Stimulated activated naive CD4-positive, alpha-beta T cell (primary cell): ENCODE results near the gene LLGL2.
"Not testable (repeated sequence)": the region's sequence is repeated elsewhere in the genome, so short reads cannot be mapped to it uniquely, and the experiment has no call there.

Experiments
- DNase-seq, 6 experiments: peaks; one replicate each; lab custom pipeline; 2025; lab: John Stamatoyannopoulos, UW

The LLGL2 gene

DNA sequence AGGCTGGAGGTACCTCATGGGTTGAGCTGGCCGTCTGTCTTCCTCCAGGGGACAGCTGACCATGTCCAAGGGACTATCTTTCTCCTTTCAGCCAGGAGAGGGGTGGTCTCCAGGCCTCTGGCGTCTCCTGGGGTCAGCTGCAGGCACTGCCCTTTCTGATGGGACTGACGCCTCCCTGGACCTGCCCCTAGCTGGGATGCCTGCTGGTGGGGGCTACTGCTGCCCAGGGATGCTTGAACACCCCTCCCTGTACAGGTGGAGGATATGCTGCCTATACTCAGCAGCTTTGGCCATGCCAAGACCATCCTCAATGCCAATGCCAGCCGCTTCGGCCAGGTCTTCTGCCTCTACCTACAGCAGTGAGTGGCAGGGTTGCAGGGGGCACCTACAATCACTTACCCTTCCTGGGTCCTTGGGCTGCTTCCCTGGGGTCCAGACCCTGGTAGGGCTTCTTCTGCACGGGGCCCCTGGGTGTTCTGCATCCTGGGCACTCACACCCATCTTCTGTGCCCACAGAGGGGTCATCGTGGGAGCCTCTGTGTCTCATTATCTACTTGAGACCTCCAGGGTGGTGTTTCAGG, 66.3 kb downstream of the LLGL2 start:
- no peak for DNase-seq

DNA sequence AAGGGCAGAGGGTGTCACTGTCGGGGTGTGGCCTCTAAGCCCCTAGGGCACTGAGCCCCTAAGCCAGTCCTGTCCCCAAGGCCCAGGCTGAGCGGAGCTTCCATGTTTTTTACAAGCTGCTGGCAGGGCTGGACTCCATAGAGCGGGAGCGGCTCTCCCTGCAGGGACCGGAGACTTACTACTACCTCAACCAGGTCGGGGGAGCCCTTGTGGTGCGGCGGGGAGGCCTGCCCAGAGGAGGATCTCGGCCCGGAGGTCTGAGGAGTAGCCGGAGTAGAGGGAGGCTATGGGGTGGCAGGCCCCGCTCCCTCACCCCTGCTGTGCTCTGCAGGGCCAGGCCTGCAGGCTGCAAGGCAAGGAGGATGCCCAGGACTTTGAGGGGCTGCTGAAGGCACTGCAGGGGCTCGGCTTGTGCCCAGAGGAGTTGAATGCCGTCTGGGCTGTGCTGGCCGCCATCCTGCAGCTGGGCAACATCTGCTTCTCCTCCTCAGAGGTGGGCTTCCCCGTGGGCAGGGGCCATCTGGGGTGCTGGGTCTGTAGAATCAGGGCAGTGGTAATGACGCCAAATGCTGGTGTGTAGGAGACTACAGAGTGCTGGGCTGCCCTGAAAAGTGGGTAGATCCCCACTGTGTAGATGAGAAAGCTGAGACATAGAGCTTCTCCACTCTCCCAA, 67.0 kb downstream of the LLGL2 start:
- DNase-seq: no peak

GRCh38 chr17:75593430-75593829, 67.9 kb downstream of the LLGL2 start:
- not testable (repeated sequence) for DNase-seq

DNA sequence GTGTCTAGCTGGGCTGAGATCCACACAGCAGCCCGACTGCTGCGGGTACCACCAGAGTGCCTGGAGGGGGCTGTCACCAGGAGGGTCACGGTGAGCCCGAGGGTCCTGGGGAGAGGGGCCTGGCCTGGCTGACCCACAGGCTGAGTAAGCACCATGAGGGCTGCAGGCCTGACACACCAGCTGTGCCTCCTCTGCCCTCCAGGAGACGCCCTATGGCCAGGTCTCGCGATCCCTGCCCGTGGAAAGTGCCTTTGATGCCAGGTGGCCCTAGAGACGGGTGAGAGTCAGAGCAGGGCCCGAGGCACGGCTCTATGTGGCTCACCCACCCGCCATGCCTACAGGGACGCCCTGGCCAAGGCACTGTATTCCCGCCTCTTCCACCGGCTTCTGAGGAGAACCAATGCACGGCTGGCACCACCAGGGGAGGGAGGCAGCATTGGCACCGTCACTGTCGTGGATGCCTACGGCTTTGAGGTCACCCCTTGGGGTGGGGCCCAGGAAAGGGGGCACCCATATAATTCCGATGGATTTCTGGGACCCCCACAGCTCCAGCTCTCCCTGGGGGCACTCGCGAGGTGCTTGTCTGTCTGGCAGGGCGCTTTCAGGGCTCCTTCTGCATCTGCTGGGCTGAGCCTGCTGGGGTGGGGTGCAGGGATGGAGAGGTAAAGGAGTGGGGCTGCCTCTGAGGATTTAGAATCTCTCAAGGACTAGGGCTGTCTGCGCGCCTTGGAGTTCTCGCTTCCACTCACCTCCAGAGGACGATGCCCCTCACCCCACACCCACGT, 69.2 kb downstream of the LLGL2 start:
- DNase-seq: no peak

DNA sequence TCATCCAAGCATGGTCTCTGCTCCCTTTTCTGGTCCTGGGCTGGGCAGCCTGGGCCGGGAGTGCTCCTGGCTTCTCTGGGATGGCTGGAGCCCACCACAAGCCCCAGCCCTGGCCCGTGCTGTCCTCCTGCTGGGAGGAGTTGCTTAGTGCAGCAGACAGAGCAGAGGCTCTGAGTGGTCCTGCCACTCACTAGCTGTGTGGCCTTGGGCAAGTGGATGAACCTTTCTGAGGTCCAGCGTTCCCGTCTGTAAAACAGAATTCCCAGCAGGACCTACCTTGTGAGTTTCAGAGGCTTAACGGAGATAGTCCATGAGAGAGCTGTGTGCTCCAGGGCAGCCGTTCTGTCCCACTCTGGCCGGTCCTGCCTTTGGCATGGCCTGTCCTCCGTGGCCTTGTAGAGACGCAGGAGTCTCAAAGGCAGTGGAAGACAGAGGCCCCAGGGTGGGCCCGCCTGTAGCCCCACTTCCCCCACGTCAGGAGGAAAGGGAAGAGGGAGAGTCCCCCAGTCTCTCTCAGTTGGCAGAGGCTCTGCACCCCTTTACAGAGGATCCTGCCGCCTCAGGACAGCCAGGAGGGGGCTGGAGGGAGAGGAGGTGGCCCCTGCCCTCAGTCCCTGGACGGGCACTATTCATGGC, 69.9 kb downstream of the LLGL2 start:
- no peak for DNase-seq

DNA sequence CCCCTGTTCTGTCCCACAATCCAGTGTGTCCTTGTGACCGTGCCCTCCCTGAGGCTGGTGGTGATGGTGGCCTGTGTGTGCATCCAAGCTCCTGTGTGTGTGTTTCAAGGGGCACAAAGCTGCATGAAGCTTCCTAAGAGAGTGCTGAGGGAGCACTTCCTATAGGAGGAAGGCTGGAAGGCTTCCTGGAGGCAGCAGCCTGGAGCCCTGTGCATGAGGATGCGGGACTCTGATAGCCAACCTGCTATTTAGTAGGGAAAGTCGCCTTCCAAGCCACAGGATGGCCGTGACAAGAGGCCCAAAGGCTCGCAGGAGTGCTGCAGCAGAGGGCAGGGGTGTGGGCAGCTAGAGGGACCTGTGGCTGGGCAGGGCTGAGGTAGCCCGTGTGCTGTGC, 70.4 kb downstream of the LLGL2 start:
- no peak for DNase-seq

- no peak for DNase-seq
Observed at GRCh38 chr17:75596320-75597087, 71.0 kb downstream of the LLGL2 start.

GRCh38 chr17:75601057-75601987, 75.8 kb downstream of the LLGL2 start:
- peak in 5 of 6 experiments; percentile 23 to 48 (median 45) for DNase-seq

- no peak for DNase-seq
Observed at GRCh38 chr17:75602644-75603043, 77.1 kb downstream of the LLGL2 start.

GRCh38 chr17:75603123-75603522, 77.6 kb downstream of the LLGL2 start:
- no peak for DNase-seq

DNA sequence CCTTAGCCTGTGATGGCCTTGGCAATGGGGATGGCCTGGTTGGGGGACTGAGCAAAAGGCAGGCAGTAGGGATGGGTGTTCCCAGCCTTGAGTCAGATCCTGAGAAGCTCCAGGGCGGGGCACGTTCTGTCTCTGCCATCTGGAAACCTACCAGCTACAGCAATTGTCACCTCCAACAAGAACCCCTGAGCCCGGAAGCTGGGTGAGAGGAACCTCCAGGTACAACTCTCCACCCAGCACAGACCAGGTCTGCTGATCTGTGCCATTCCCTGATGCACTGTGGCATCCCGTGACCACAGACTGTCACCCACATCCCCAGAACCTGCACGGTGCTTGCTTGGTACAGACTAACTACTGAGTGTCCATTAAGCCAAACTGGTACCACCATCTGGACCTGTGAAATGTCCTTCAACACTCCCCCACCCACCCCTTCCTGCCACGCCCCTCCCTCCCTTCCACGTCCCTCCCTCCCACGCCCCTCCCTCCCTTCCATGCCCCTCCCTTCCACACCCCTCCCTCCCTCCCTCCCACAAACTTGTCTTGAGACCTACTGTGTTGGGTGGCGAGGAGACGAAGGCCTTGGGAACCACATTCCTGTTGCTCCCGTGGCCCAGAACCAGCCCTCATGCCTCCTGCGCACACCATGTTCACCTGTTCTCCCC, 78.7 kb downstream of the LLGL2 start:
- DNase-seq: no peak

DNA sequence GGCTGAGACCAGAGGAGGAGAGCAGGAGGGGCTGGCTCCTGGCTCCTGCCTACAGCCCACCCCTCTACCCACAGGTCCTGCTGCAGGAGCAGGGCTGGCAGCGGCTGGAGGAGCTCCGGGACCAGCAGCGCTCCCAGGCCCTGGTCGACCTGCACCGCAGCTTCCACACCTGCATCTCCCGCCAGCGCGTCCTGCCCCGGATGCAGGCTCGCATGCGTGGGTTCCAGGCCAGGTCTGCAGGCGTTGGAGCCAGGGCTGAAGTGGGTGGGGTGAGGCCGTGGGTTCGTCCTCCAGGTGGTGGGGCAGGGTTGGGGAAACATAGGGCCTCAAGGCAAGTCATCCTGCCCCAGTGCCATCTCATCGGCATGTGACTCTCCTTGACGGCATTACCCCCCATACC, 80.3 kb downstream of the LLGL2 start:
- DNase-seq: no peak

DNA sequence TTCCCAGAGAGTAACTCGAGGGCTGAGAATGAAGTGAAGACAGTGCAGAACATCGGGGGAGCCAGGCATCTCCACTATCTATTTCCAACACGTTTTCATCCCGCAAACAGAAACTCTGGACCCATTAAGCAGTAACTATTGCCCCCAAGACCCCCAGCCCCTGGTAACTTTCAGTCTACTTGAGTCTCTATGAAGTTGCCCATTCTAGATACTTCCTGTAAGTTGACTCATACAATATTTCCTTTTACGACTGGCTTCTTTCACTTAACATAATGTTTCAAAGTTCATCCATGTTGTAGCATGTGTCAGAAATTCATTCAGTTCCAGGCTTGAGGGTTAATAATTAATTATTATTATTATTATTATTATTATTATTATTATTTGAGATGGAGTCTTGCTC, 81.6 kb downstream of the LLGL2 start:
- DNase-seq: no peak

GRCh38 chr17:75610103-75610984, 84.8 kb downstream of the LLGL2 start:
- DNase-seq: no peak

GRCh38 chr17:75611851-75612429, 86.4 kb downstream of the LLGL2 start:
- DNase-seq: no peak

- no peak for DNase-seq
Observed at GRCh38 chr17:75612906-75613626, 87.6 kb downstream of the LLGL2 start.

GRCh38 chr17:75614006-75614405, 88.5 kb downstream of the LLGL2 start:
- no peak for DNase-seq

DNA sequence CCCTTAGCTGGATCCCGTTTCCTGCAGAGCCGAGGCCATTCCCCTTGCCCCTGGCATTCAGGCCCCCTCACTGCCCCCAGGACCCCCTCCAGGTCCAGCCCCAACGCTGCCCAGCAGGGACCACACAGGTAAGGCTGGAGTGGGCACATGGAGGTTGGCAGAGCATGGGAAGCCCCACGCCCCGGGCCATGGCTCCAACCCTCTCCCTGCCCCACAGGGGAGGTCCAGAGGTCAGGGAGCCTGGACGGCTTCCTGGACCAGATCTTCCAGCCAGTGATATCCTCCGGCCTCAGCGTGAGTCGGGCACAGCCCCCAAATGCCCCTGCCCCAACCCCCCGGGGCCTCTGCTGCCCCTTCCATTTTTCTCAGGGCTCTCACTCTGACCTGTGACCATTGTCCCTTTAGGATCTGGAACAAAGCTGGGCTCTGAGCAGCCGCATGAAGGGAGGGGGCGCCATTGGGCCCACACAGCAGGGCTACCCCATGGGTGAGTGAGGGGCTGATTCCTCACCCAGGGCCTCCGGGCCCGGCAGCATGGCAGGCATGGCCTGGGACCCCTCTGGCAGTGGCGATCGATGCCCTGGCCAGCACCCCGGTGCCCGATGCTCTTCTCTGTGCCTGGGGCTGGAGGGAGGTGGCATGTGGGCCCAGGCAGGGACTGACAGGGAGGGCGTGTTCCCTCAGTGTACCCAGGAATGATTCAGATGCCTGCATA, 89.2 kb downstream of the LLGL2 start:
- no peak for DNase-seq
